Activated B cell treated with CpG ODN at 0.5 μM for 24 hours (primary cell): ENCODE data around the gene FER1L5. TPM values are rescaled to one million over a fixed set of nuclear protein-coding genes. Genes with fewer than 3 reads are reported as not detected.

ENCODE experiments used
- ATAC-seq: fragments of 200-7000 bp; cut with Tn5 transposase; one replicate; pipeline ENCODE4 v1.10.0; 2021; ENCODE audit warnings: low read depth, mild to moderate bottlenecking, moderate library complexity
- CTCF ChIA-PET: fragments of 350-600 bp; sonication (Branson Sonifier 250); formaldehyde crosslinking; loops from one replicate; lab custom pipeline; 2021; ENCODE audit warnings: antibody characterized with exemption; lab: Charles Lee
- POLR2A ChIA-PET: fragments of 350-600 bp; sonication (Branson Sonifier 250); formaldehyde crosslinking; loops from one replicate; lab custom pipeline; 2021; ENCODE audit warnings: antibody characterized with exemption; lab: Charles Lee
- DNase-seq: peaks from one replicate; pipeline ENCODE4 v3.0.0; 2022
- H3K27ac Mint-ChIP-seq: one replicate; pipeline ENCODE4 v1.8.0; 2020; ENCODE audit warnings: mixed read lengths
- H3K27me3 Mint-ChIP-seq: one replicate; pipeline ENCODE4 v1.8.0; 2021; ENCODE audit warnings: mixed read lengths
- H3K36me3 Mint-ChIP-seq: one replicate; pipeline ENCODE4 v1.8.0; 2021; ENCODE audit warnings: low read depth, mixed read lengths
- H3K4me1 Mint-ChIP-seq: one replicate; pipeline ENCODE4 v1.8.0; 2021; ENCODE audit warnings: mixed read lengths
- H3K4me3 Mint-ChIP-seq: one replicate; pipeline ENCODE4 v1.8.0; 2020; ENCODE audit warnings: mild to moderate bottlenecking, mixed read lengths
- H3K9me3 Mint-ChIP-seq: one replicate; pipeline ENCODE4 v1.8.0; 2020; ENCODE audit warnings: mixed read lengths
- CTCF ChIP-seq: fragments of 200-600 bp; IDR thresholded peaks from one replicate; pipeline ENCODE4 v1.8.0; 2022; ENCODE audit warnings: antibody characterized with exemption, mild to moderate bottlenecking
- intact Hi-C: fragments of 100-400 bp; cut with micrococcal nuclease; formaldehyde crosslinking; loops from one replicate; pipeline ENCODE4 v1.15.1; 2024
- total RNA-seq: library from RNA; stranded (reverse); gene quantifications from 2 replicates; pipeline ENCODE4 v1.2.3, GENCODE V29; 2022

The FER1L5 gene
- total RNA-seq, 1 donor from 2014 or later: not detected

- Mint-ChIP-seq H3K4me3 (no peak overlapping the region), H3K27ac (no peak overlapping the region), H3K4me1 (peaks cover 1% of the 10 kb centered on the region), H3K36me3 (no peaks in the 10 kb centered on the region), H3K27me3 (peaks cover 9% of the 10 kb centered on the region), H3K9me3 (no peaks in the 10 kb centered on the region)
- TF ChIP-seq CTCF: no peak
- POLR2A ChIA-PET: no interaction called here
- CTCF ChIA-PET: no interaction called here
- intact Hi-C loops: no loop called here
- DNase-seq (no peak), ATAC-seq (no peak)
Measured at GRCh38 chr2:96679848-96680247, 37.3 kb downstream of the FER1L5 start.

GRCh38 chr2:96680561-96681141 is 38.1 kb downstream of the FER1L5 start:
- DNase-seq (no peak), ATAC-seq (no peak)
- Mint-ChIP-seq H3K27me3 (peaks cover 9% of the 10 kb centered on the region), H3K4me1 (no peaks in the 10 kb centered on the region), H3K27ac (no peak overlapping the region), H3K9me3 (no peaks in the 10 kb centered on the region), H3K36me3 (no peaks in the 10 kb centered on the region), H3K4me3 (no peak overlapping the region)
- ChIA-PET POLR2A (no interaction called here), CTCF (no interaction called here)
- TF ChIP-seq CTCF: no peak
- intact Hi-C loops: no loop called here

- no peak for ATAC-seq
- ChIA-PET CTCF (no interaction called here), POLR2A (no interaction called here)
- Mint-ChIP-seq H3K4me1 (no peaks in the 10 kb centered on the region), H3K36me3 (no peaks in the 10 kb centered on the region), H3K27me3 (peaks cover 9% of the 10 kb centered on the region), H3K4me3 (no peak overlapping the region), H3K9me3 (no peaks in the 10 kb centered on the region), H3K27ac (no peak overlapping the region)
- intact Hi-C loops: no loop called here
- no peak for DNase-seq
- no peak for TF ChIP-seq CTCF
Measured at GRCh38 chr2:96681540-96681939, 39.0 kb downstream of the FER1L5 start.

- CTCF ChIA-PET: no interaction called here
- intact Hi-C loops: no loop called here
- H3K4me1 Mint-ChIP-seq: no peaks in the 10 kb centered on the region
Measured at GRCh38 chr2:96683307-96683706, 40.7 kb downstream of the FER1L5 start.

More at GRCh38 chr2:96683307-96683706, 40.7 kb downstream of the FER1L5 start:
- Mint-ChIP-seq H3K9me3 (no peaks in the 10 kb centered on the region), H3K36me3 (no peaks in the 10 kb centered on the region), H3K27me3 (peaks cover 9% of the 10 kb centered on the region), H3K27ac (no peak overlapping the region), H3K4me3 (no peak overlapping the region)
- ATAC-seq (no peak), DNase-seq (no peak)
- no peak for TF ChIP-seq CTCF
- POLR2A ChIA-PET: no interaction called here
